Measurements from ENCODE around the gene CTIF.
A peak's percentile ranks its signal among the peaks of the same experiment; 100 is the strongest.

Gene CTIF

GRCh38 chr18:48799724-48800315 is 261.0 kb downstream of the CTIF start:
- H3K9me3 ChIP-seq (ENCODE audit: control insufficient read depth in 2 of 2, low read length in 2 of 2) = no peaks in the 10 kb centered on the region
- H3K4me1 ChIP-seq (ENCODE audit: control insufficient read depth, insufficient read depth, low read length) = peaks cover 24% of the 10 kb centered on the region
- H3K4me3 ChIP-seq (ENCODE audit: low read length in 2 of 2) = no peak overlapping the region
- H3K9ac ChIP-seq (ENCODE audit: low read length in 2 of 2) = no peak overlapping the region
- H3K27me3 ChIP-seq (ENCODE audit: control insufficient read depth in 1 of 2, insufficient read depth in 2 of 2, low read length in 2 of 2) = no peaks in the 10 kb centered on the region
- peaks cover 10 to 18% of the 10 kb centered on the region in 2 donors for H3K36me3 ChIP-seq (ENCODE audit: control insufficient read depth in 2 of 2, insufficient read depth in 2 of 2, low read length in 2 of 2)
- H3K27ac ChIP-seq (ENCODE audit: low read length) = no peak overlapping the region

- Histone ChIP-seq H3K4me3 (ENCODE audit: low read length in 2 of 2) (no peak overlapping the region), H3K27me3 (ENCODE audit: control insufficient read depth in 1 of 2, insufficient read depth in 2 of 2, low read length in 2 of 2) (no peaks in the 10 kb centered on the region), H3K9me3 (ENCODE audit: control insufficient read depth in 2 of 2, low read length in 2 of 2) (no peaks in the 10 kb centered on the region), H3K9ac (ENCODE audit: low read length in 2 of 2) (no peak overlapping the region), H3K4me1 (ENCODE audit: control insufficient read depth, insufficient read depth, low read length) (peaks cover 24% of the 10 kb centered on the region), H3K36me3 (ENCODE audit: control insufficient read depth in 2 of 2, insufficient read depth in 2 of 2, low read length in 2 of 2) (peaks cover 14 to 18% of the 10 kb centered on the region in 2 donors), H3K27ac (ENCODE audit: low read length) (no peak overlapping the region)
Measured at GRCh38 chr18:48800466-48800865, 261.6 kb downstream of the CTIF start.

GRCh38 chr18:48800876-48801727 is 262.3 kb downstream of the CTIF start:
- no peak overlapping the region for H3K9ac ChIP-seq (ENCODE audit: low read length in 2 of 2)
- H3K9me3 ChIP-seq (ENCODE audit: control insufficient read depth in 2 of 2, low read length in 2 of 2) = no peaks in the 10 kb centered on the region
- peaks cover 14 to 18% of the 10 kb centered on the region in 2 donors for H3K36me3 ChIP-seq (ENCODE audit: control insufficient read depth in 2 of 2, insufficient read depth in 2 of 2, low read length in 2 of 2)
- H3K4me3 ChIP-seq (ENCODE audit: low read length in 2 of 2) = no peak overlapping the region
- no peak overlapping the region for H3K27ac ChIP-seq (ENCODE audit: low read length)
- no peaks in the 10 kb centered on the region for H3K27me3 ChIP-seq (ENCODE audit: control insufficient read depth in 1 of 2, insufficient read depth in 2 of 2, low read length in 2 of 2)
- H3K4me1 ChIP-seq (ENCODE audit: control insufficient read depth, insufficient read depth, low read length) = peaks cover 28% of the 10 kb centered on the region

GRCh38 chr18:48801728-48802542 is 263.1 kb downstream of the CTIF start:
- Histone ChIP-seq H3K36me3 (ENCODE audit: control insufficient read depth in 2 of 2, insufficient read depth in 2 of 2, low read length in 2 of 2) (peaks cover 14 to 16% of the 10 kb centered on the region in 2 donors), H3K4me3 (ENCODE audit: low read length in 2 of 2) (no peak overlapping the region), H3K9ac (ENCODE audit: low read length in 2 of 2) (no peak overlapping the region), H3K27ac (ENCODE audit: low read length) (peak overlapping the region; percentile 11), H3K27me3 (ENCODE audit: control insufficient read depth in 1 of 2, insufficient read depth in 2 of 2, low read length in 2 of 2) (no peaks in the 10 kb centered on the region), H3K4me1 (ENCODE audit: control insufficient read depth, insufficient read depth, low read length) (peaks cover 30% of the 10 kb centered on the region), H3K9me3 (ENCODE audit: control insufficient read depth in 2 of 2, low read length in 2 of 2) (no peaks in the 10 kb centered on the region)

GRCh38 chr18:48802543-48803290 is 263.9 kb downstream of the CTIF start:
- Histone ChIP-seq H3K27ac (ENCODE audit: low read length) (peak overlapping the region; percentile 11), H3K9me3 (ENCODE audit: control insufficient read depth in 2 of 2, low read length in 2 of 2) (no peaks in the 10 kb centered on the region), H3K4me1 (ENCODE audit: control insufficient read depth, insufficient read depth, low read length) (peaks cover 26% of the 10 kb centered on the region), H3K9ac (ENCODE audit: low read length in 2 of 2) (no peak overlapping the region), H3K27me3 (ENCODE audit: control insufficient read depth in 1 of 2, insufficient read depth in 2 of 2, low read length in 2 of 2) (no peaks in the 10 kb centered on the region), H3K4me3 (ENCODE audit: low read length in 2 of 2) (no peak overlapping the region), H3K36me3 (ENCODE audit: control insufficient read depth in 2 of 2, insufficient read depth in 2 of 2, low read length in 2 of 2) (peaks cover 14 to 16% of the 10 kb centered on the region in 2 donors)

GRCh38 chr18:48803518-48803917 is 264.7 kb downstream of the CTIF start:
- Histone ChIP-seq H3K36me3 (ENCODE audit: control insufficient read depth in 2 of 2, insufficient read depth in 2 of 2, low read length in 2 of 2) (peaks cover 14 to 16% of the 10 kb centered on the region in 2 donors), H3K9ac (ENCODE audit: low read length in 2 of 2) (no peak overlapping the region), H3K4me3 (ENCODE audit: low read length in 2 of 2) (no peak overlapping the region), H3K27ac (ENCODE audit: low read length) (no peak overlapping the region), H3K4me1 (ENCODE audit: control insufficient read depth, insufficient read depth, low read length) (peaks cover 20% of the 10 kb centered on the region), H3K9me3 (ENCODE audit: control insufficient read depth in 2 of 2, low read length in 2 of 2) (no peaks in the 10 kb centered on the region), H3K27me3 (ENCODE audit: control insufficient read depth in 1 of 2, insufficient read depth in 2 of 2, low read length in 2 of 2) (no peaks in the 10 kb centered on the region)

GRCh38 chr18:48803951-48804855 is 265.4 kb downstream of the CTIF start:
- no peaks in the 10 kb centered on the region for H3K27me3 ChIP-seq (ENCODE audit: control insufficient read depth in 1 of 2, insufficient read depth in 2 of 2, low read length in 2 of 2)
- no peak overlapping the region for H3K27ac ChIP-seq (ENCODE audit: low read length)
- H3K4me1 ChIP-seq (ENCODE audit: control insufficient read depth, insufficient read depth, low read length) = peaks cover 20% of the 10 kb centered on the region
- H3K9ac ChIP-seq (ENCODE audit: low read length in 2 of 2) = no peak overlapping the region
- peaks cover 14 to 16% of the 10 kb centered on the region in 2 donors for H3K36me3 ChIP-seq (ENCODE audit: control insufficient read depth in 2 of 2, insufficient read depth in 2 of 2, low read length in 2 of 2)
- no peaks in the 10 kb centered on the region for H3K9me3 ChIP-seq (ENCODE audit: control insufficient read depth in 2 of 2, low read length in 2 of 2)
- no peak overlapping the region for H3K4me3 ChIP-seq (ENCODE audit: low read length in 2 of 2)

- Histone ChIP-seq H3K9me3 (ENCODE audit: control insufficient read depth in 2 of 2, low read length in 2 of 2) (no peaks in the 10 kb centered on the region), H3K4me1 (ENCODE audit: control insufficient read depth, insufficient read depth, low read length) (peaks cover 20% of the 10 kb centered on the region), H3K4me3 (ENCODE audit: low read length in 2 of 2) (no peak overlapping the region), H3K9ac (ENCODE audit: low read length in 2 of 2) (no peak overlapping the region), H3K36me3 (ENCODE audit: control insufficient read depth in 2 of 2, insufficient read depth in 2 of 2, low read length in 2 of 2) (peaks cover 13 to 16% of the 10 kb centered on the region in 2 donors), H3K27me3 (ENCODE audit: control insufficient read depth in 1 of 2, insufficient read depth in 2 of 2, low read length in 2 of 2) (no peaks in the 10 kb centered on the region), H3K27ac (ENCODE audit: low read length) (no peak overlapping the region)
Measured at GRCh38 chr18:48804856-48805610, 266.2 kb downstream of the CTIF start.

GRCh38 chr18:48805826-48806535 is 267.1 kb downstream of the CTIF start:
- H3K9me3 ChIP-seq (ENCODE audit: control insufficient read depth in 2 of 2, low read length in 2 of 2) = no peaks in the 10 kb centered on the region
- no peaks in the 10 kb centered on the region for H3K27me3 ChIP-seq (ENCODE audit: control insufficient read depth in 1 of 2, insufficient read depth in 2 of 2, low read length in 2 of 2)
- H3K27ac ChIP-seq (ENCODE audit: low read length) = no peak overlapping the region
- H3K4me1 ChIP-seq (ENCODE audit: control insufficient read depth, insufficient read depth, low read length) = peaks cover 20% of the 10 kb centered on the region
- peaks cover 8 to 13% of the 10 kb centered on the region in 2 donors for H3K36me3 ChIP-seq (ENCODE audit: control insufficient read depth in 2 of 2, insufficient read depth in 2 of 2, low read length in 2 of 2)
- H3K9ac ChIP-seq (ENCODE audit: low read length in 2 of 2) = no peak overlapping the region
- H3K4me3 ChIP-seq (ENCODE audit: low read length in 2 of 2) = no peak overlapping the region

Measured in stomach smooth muscle (tissue), 2 donors.